Heart left ventricle (tissue), 16 donors: Measurements from ENCODE around the gene PRX. TPM values are rescaled to one million over a fixed set of nuclear protein-coding genes. Genes with fewer than 3 reads are reported as not detected.
A peak's percentile ranks its signal among the peaks of the same experiment; 100 is the strongest.

Source experiments
- ATAC-seq, 4 donors: fragments of 200-7000 bp; cut with Tn5 transposase; one replicate each; pipeline ENCODE4 v1.9.1; 2020 to 2022; ENCODE audit warnings: moderate library complexity in 4 of 4, mild to moderate bottlenecking in 3 of 4, moderate number of reproducible peaks in 1 of 4
- DNase-seq, 5 donors: peaks; one replicate each; pipeline ENCODE4 v3.0.0-alpha.2; 2020
- H3K27ac ChIP-seq, 12 donors: fragments of 200-600 bp; sonication (generic) in 4 of 12; one replicate each; pipeline versions ENCODE4 v1.5.0 to v1.8.0; 2016 to 2022; ENCODE audit warnings: mild to moderate bottlenecking in 2 of 12
- H3K27me3 ChIP-seq, 9 donors: fragments of 200-600 bp; sonication (generic) in 2 of 9; one replicate each; pipeline versions ENCODE4 v1.5.1 to v1.8.0; 2016 to 2022; ENCODE audit warnings: mild to moderate bottlenecking in 3 of 9
- H3K36me3 ChIP-seq, 9 donors: fragments of 200-600 bp; sonication (generic) in 2 of 9; one replicate each; pipeline versions ENCODE4 v1.5.0 to v1.8.0; 2018 to 2022; ENCODE audit warnings: mild to moderate bottlenecking in 2 of 9
- H3K4me1 ChIP-seq, 12 donors: fragments of 200-600 bp; sonication (generic) in 4 of 12; one replicate each; pipeline versions ENCODE4 v1.5.0 to v1.8.0; 2016 to 2022; ENCODE audit warnings: mild to moderate bottlenecking in 3 of 12
- H3K4me3 ChIP-seq, 12 donors: fragments of 200-600 bp; sonication (generic) in 4 of 12; one replicate each; pipeline versions ENCODE4 v1.5.0 to v1.8.0; 2017 to 2022; ENCODE audit warnings: mild to moderate bottlenecking in 9 of 12, moderate library complexity in 4 of 12
- H3K9me3 ChIP-seq, 12 donors: fragments of 200-600 bp; sonication (generic) in 4 of 12; one replicate each; pipeline versions ENCODE4 v1.5.0 to v1.8.0; 2016 to 2022; ENCODE audit warnings: mild to moderate bottlenecking in 1 of 12
- POLR2A ChIP-seq, 2 donors: fragments of 450-650 bp; IDR thresholded peaks; one replicate each; pipeline ENCODE4 v1.6.1; 2017; ENCODE audit warnings: antibody characterized with exemption in 2 of 2, mild to moderate bottlenecking in 2 of 2, moderate library complexity in 2 of 2
- WGBS, 4 donors: extraction: QIAGEN DNeasy Blood & Tissue Kit in 2 of 4; methylation state at CpG; one replicate each; pipeline versions ENCODE4 v1.1.5 to v1.1.7; 2013 to 2018; 5-methylcytosine and 5-hydroxymethylcytosine counted together
- intact Hi-C, 10 donors: fragments of 100-400 bp; cut with DNase I; formaldehyde crosslinking; loops; one replicate each; pipeline versions ENCODE4 v1.11.1 to v1.14.2; 2022
- polyA plus RNA-seq, 2 donors: library from polyadenylated mRNA; stranded (reverse); fragments of 200-250 nt; gene quantifications; one replicate each; pipeline ENCODE4 v1.2.3, GENCODE V29; 2013
- total RNA-seq, 9 donors: library from RNA; depleted of rRNA in 2 of 9; stranded (reverse); fragments of >200 nt in 2 of 9; fragmentation: NEBNext Ultra II Directional in 3 of 9; extraction: Animal tissue kit (Norgen Biotek cat#: 25700) in 3 of 9; gene quantifications; one replicate each; pipeline versions ENCODE4 v1.1.0 to v1.2.4, GENCODE V29; 2016 to 2023
- TF ChIP-seq, protein P1 (sequence below), 12 donors: fragments of 200-600 bp; sonication (generic) in 4 of 12; IDR thresholded peaks; one replicate each; pipeline versions ENCODE4 v1.5.0 to v1.8.0; 2018 to 2022; ENCODE audit warnings: antibody characterized with exemption in 12 of 12, mild to moderate bottlenecking in 5 of 12
- donor health status: ischemic (EF 13 %, LVEDD 7.1; RV severe dilation, severe dysfunction).
- donor health status: healthy with polysubstance abuse.
- donor health status: DM: no; HTN: yes; CAD: no.
- donor health status: DM: no; HTN: no; CAD: no.
- donor health status: ischemic (EF 25% LVEDD 6.9; RV normal size, moderate dysfunction).
- donor health status: ischemic (EF 25% LVEDD 5.7; RV mildly dilated, moderate dysfunction).
- donor health status: healthy.
- donor health status: DM: yes; HTN: yes; CAD: no.
- donor health status: ischemic (EF 35%, LVEDD 5.7; RV mildly dilated, moderate dysfunction).
- donor health status: nonischemic (EF 11% LVEDD 7.7; RV severe dilation, severe dysfunction).
- donor health status: DM: yes; HTN: yes; CAD: no.
- donor health status: PGD.
- donor health status: ischemic (EF 29% LVEDD 5.4; RV normal size, mild dysfunction).
- donor health status: nonischemic (EF 23%, LVEDD 6.1; RV moderate dilation, normal function).

PRX gene
- total and polyA plus RNA-seq, 11 donors = 2.5 to 4.6 (median 3.1) TPM

DNA sequence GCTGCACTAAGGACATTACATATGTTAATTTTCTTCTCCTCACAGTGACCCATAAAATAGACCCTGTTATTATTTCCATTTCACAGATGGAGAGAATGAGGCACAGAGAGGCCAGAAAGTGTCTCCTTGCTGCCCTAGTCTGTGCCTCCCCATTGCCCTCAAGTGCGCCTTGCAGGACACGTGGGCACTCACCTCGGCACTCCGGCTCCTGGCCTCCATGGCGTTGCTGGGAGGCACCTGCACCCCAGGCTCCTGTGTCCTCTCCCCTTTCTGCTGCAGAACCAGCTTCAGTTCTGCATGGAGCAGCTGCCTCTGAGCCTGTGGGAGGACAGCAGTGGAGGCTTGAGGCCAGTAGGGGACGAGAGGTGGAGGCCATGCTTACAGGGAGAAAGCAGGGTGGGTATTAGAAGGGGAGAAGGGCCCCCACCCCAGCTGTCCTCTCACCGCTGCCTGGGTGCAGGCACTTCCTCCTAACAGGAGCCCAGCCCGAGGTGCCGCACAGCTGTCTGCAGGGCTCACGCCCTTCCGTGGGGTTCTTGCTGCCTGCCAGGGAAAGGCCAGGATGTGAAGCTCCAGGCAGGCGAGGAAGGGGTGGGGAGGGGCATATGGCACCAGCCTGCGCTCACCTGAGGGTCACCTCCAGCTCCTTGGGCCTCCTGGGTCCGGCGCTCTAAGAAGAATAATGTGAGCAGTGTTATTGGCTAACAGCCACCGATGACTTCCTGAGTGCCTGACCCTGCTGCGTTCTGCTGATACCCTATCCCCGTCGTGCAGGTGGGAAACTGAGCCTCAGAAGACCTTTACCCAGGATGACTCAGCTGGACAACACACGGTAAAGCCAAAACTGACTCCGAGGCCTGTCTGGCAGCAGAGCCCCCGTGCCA, 5.2 kb downstream of the PRX start:
- peaks cover 0 to 57% (median 22%) of the 10 kb centered on the region in 12 donors for H3K4me1 ChIP-seq
- H3K9me3 ChIP-seq = no peaks in the 10 kb centered on the region
- no peak overlapping the region for H3K4me3 ChIP-seq
- H3K27ac ChIP-seq = peak overlapping the region in 1 of 12 donors; percentile 11
- no peaks in the 10 kb centered on the region for H3K27me3 ChIP-seq
- ATAC-seq (no peak), DNase-seq (peak in 1 of 5 donors; percentile 22)
- 54 to 72% (median 58%) methylated on average over 13 to 22 of the region's 22 CpGs for WGBS, 4 donors
- H3K36me3 ChIP-seq = no peaks in the 10 kb centered on the region
- intact Hi-C loops = loop anchor here in 1 of 10 donors (5.0 kb wide), 1 partner anchor 56 kb away; no protein-coding TSS in a partner anchor
- no peak for TF ChIP-seq POLR2A (IDR thresholded peaks at IDR 0.05)
- TF ChIP-seq, protein P1, sequence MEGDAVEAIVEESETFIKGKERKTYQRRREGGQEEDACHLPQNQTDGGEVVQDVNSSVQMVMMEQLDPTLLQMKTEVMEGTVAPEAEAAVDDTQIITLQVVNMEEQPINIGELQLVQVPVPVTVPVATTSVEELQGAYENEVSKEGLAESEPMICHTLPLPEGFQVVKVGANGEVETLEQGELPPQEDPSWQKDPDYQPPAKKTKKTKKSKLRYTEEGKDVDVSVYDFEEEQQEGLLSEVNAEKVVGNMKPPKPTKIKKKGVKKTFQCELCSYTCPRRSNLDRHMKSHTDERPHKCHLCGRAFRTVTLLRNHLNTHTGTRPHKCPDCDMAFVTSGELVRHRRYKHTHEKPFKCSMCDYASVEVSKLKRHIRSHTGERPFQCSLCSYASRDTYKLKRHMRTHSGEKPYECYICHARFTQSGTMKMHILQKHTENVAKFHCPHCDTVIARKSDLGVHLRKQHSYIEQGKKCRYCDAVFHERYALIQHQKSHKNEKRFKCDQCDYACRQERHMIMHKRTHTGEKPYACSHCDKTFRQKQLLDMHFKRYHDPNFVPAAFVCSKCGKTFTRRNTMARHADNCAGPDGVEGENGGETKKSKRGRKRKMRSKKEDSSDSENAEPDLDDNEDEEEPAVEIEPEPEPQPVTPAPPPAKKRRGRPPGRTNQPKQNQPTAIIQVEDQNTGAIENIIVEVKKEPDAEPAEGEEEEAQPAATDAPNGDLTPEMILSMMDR (IDR thresholded peaks at IDR 0.05) = no peak

DNA sequence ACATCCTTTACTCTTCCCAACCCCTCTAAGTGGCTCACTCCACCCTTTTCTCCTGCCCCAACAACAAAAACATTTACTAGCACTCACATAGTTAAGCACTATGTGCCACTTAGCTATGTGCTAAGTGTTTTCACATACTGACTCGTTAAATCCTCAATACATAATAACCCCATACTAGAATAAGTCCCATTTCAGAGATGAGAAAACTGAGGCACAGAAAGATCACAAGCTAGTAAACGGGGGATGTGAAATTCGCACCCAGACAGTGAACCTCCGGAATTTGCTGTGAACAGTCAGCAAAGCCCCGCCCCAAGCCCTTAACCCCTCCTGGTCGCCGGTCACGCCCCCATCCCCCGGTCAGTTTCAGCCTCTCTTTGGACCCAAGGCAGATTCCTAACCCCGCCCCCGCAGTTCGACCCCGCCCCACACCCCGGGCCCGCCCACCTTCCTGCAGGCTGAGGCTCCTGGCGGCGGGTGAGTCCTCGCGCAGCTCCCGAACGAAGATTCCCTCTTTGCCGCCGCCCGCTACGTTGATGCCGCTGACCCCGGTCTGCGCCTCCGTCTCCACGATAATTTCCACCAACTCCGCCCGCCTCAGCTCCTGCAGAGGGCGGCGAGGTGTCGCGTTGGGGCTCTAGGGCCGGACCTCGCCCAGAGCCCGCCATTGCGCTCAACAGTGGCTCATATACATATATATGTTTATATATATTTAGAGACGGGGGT, 9.8 kb downstream of the PRX start:
- Histone ChIP-seq H3K4me1 (peaks cover 0 to 26% (median 9%) of the 10 kb centered on the region in 12 donors), H3K27ac (peak overlapping the region; percentile 80 to 93 (median 88)), H3K4me3 (peak overlapping the region; percentile 32 to 81 (median 64)), H3K36me3 (no peaks in the 10 kb centered on the region), H3K9me3 (no peaks in the 10 kb centered on the region), H3K27me3 (no peaks in the 10 kb centered on the region)
- ATAC-seq (peak; percentile 81 to 95 (median 90)), DNase-seq (peak; percentile 92 to 95 (median 93))
- intact Hi-C loops = loop anchor here in 3 of 10 donors (5.0 kb wide), 3 partner anchors 46 to 56 kb away; partner anchors contain the start of genes C19orf47 (in 1 of the 3) and PLD3 (in 1 of the 3)
- TF ChIP-seq, protein P1 (IDR thresholded peaks at IDR 0.05) = peak in 3 of 12 donors; percentile 10 to 28 (median 12)
- TF ChIP-seq POLR2A (IDR thresholded peaks at IDR 0.05) = no peak
- 0 to 1% (median 1%) methylated on average over 17 to 41 of the region's 41 CpGs for WGBS, 4 donors

DNA sequence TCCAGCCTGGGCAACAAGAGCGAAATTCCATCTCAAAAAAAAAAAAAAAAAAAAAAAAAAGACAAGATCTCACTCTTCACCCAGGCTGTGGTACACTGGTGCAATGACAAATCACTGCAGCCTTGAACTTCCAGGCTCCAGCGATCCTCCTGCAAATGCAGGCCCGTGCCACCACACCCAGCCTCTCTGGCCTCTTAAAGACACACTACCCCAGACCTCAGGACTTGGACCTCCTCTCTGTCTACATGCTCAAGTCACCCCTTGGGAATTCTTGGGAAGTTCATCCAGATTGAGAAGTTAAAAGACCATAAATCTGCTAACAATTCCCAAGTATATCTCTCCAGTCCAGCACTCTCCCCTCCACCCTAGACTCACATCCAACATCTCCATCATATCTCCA, 12.6 kb downstream of the PRX start:
- ATAC-seq (no peak), DNase-seq (no peak)
- 44 to 68% (median 61%) methylated on average over 2 to 3 of the region's 3 CpGs for WGBS, 4 donors
- peaks cover 0 to 19% (median 9%) of the 10 kb centered on the region in 12 donors for H3K4me1 ChIP-seq
- H3K4me3 ChIP-seq = no peak overlapping the region
- no peaks in the 10 kb centered on the region for H3K27me3 ChIP-seq
- intact Hi-C loops = loop anchor here in 4 of 10 donors (2.0 to 5.0 kb wide), 4 partner anchors 43 to 53 kb away; partner anchors contain the start of genes C19orf47 (in 2 of the 4) and PLD3 (in 2 of the 4)
- no peaks in the 10 kb centered on the region for H3K9me3 ChIP-seq
- no peak overlapping the region for H3K27ac ChIP-seq
- no peak for TF ChIP-seq POLR2A (IDR thresholded peaks at IDR 0.05)
- TF ChIP-seq, protein P1 (IDR thresholded peaks at IDR 0.05) = no peak
- peaks cover 0 to 8% (median 0%) of the 10 kb centered on the region in 9 donors for H3K36me3 ChIP-seq
